ENCODE measurements around the gene BHLHE23.

The BHLHE23 gene

DNA sequence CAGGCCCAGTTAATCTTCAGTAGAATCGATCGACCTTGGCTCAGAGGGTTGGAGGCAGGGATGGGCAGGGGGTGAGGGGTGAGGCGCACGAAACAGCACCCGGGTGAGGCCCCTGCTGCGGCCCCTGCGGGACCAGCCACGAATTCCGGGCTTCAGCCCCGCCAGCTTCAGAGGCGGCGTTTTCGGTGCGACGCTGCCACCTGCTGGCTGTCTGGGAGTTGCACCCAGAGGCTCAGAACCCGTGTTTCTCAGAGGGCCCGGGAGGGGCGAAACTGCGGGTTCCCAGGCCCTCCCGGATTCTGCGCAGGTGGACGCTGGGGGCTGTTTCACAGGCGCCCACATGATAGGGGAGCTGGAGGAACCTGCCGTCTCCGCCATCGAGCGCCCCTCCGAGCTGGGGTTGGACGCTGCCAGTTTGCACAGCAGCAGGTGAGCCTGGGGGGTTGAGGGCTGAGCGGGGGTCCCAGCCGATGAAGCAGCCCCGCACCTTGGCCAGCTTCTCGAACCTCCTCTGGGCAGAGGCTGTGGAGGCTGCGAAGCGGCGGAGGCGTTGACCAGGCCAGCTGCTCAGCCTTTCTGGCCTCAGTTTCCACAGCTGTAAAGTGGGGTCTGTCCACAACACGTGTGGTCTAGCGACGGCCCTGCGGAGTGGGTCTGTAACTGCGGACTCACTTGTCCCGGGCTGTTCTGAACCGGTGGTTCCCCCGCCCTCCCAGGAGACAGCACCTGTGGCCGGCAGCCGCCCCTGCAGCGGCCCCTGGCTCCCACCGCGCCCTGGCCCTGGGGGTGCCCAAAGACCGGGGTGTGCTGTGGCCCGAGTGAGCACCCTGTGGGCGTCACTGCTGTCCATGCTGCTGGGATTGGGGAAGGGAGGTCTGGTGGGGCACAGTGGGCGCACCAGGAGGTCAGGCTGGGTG lies 2.5 kb upstream of the BHLHE23 start:
- DNase-seq (ENCODE audit: low spot score) = peak; percentile 95

DNA sequence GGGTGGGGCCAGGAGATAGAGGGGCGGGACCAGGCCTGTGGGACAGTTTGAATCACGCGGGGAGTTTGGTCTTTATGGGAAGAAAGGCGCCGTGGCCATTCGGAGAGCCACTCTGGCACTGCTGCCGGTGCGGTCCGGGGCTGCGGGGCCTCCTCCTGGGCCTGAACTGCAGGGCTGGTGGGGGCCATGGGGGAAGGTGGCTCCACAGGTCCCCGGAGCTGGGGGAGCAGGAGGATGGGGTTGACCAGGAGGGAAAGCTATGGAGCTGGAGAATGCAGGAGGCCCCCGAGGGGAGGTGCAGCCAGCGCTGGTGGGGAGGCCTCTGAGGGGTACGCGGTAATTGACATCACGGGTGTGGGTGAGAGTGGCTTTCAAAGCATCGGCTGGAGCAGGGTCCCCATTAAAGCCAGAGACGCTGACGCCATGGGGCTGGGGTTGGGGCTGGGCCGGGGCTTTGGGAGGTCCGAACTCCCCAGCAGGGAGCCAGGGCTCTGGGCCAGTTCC lies 1.8 kb upstream of the BHLHE23 start:
- DNase-seq (ENCODE audit: low spot score) = no peak

- no peak for DNase-seq (ENCODE audit: low spot score)
These were observed 1.1 kb upstream of the BHLHE23 start for GRCh38 chr20:63007646-63008488.

- DNase-seq (ENCODE audit: low spot score) = no peak
These were observed 539 bp upstream of the BHLHE23 start for GRCh38 chr20:63007360-63007645.

DNA sequence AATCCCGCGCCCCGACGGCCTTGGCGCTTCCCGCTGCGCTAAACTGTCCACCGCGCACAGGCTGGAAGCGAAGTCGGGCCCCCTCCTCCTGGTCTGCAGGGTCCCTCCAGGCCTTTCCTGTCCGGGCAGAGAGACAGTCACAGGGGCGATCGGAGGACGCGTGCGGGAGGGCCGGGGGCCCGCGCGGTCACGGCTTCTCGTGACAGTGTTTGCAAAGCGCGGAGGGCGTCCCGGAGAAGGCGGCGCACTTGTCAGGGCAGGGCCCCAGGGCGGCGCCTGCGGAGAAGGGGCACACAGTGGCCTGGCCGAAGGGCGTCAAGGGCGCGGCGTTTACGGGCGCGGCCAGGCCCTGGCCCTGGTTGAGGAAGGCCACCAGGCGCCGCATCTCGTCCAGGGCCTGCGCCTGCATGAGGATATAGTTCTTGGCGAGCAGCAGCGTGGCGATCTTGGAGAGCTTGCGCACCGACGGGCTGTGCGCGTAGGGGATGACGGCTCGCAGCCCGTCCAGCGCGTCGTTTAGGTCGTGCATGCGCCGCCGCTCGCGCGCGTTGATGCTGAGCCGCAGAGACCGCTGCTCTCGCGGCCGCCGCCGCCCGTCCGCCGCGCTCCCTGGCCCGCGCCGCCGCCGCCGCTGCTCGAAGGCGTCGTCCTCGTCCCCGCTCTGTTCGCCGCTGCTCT lies 763 bp downstream of the BHLHE23 start:
- DNase-seq (ENCODE audit: low spot score) = no peak

DNA sequence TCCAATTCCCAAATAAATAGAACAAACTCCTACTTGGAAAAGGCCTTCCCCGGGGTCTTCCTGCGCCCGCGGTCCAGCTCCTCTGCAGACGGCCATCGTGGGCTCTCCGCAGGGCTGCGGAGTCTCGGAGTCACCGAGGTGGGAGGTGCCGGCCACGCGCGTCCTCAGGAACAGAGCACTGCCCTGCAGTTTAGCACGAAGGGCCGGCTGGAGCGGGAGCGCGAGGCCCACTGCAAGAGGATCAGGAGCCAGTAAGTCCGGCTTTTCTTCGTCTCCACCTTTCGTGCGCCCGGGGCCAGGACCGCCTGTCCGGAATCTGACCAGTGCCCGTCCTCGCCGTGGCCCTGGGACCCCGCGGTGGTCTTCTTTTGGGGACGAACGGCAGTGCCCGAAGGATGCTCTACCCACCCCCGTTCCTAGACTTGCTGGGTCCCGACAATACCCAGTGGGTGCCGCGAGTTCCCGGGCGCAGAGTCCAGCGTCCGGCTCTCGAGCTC lies 1.4 kb downstream of the BHLHE23 start:
- no peak for DNase-seq (ENCODE audit: low spot score)

GRCh38 chr20:63004607-63005364 lies 2.0 kb downstream of the BHLHE23 start:
- no peak for DNase-seq (ENCODE audit: low spot score)

DNA sequence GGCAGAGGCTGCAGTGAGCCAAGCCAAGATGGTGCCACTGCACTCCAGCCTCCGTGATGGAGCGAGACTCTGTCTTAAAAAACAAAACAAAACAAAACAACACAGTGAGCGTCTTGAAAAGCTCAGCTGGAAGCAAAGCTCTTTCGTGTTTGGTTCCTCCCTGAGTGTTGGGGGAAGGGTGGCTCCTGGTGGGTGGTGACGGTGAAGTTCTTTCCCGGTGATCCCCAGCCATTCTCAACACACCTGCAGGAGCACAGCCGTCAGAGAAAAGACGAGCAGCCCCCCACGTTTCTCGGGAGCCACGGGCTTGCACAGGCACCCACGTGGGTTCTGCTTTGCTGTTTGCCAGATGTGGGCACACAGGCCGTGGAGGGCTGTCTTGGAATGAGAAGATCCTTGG lies 3.2 kb downstream of the BHLHE23 start:
- DNase-seq (ENCODE audit: low spot score) = no peak

DNA sequence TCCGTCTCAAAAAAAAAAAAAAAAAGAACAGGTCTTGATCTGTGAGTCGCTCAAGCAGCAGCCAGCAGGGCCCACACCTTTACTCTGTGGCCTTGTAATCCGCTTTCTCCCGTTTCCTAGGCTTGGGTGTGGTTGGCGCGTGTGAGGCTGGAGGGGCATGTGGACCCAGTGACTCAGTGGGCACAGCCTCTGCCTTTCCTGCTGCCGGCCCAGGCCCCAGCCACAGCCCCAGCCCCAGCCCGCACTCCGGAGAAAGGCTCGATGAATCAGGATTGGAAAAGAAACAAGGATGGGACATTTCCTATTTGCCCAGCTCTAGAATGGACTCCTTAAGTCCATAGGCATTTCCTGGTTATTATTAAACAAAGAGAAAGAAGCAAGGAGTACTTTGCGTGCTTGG lies 4.3 kb downstream of the BHLHE23 start:
- no peak for DNase-seq (ENCODE audit: low spot score)

DNA sequence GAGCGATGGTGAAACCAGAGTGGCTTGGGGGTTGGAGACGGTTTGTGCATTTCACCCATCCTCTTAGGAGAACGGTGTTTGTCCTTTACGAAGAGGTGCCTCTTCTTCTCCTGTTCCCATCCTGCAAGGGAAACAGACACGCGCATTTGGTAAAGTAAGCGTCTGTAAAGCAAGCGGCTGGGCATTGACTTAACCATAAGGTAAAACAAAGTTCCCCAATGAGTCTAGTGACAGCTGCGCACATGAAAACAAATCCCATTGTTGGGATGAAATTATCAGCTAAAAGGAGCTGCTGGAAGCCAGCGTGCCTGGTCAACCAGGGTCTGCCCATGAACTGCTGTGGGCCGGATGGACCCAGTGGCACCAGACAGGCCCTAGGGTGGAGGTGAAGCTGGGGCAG lies 5.8 kb downstream of the BHLHE23 start:
- no peak for DNase-seq (ENCODE audit: low spot score)

DNA sequence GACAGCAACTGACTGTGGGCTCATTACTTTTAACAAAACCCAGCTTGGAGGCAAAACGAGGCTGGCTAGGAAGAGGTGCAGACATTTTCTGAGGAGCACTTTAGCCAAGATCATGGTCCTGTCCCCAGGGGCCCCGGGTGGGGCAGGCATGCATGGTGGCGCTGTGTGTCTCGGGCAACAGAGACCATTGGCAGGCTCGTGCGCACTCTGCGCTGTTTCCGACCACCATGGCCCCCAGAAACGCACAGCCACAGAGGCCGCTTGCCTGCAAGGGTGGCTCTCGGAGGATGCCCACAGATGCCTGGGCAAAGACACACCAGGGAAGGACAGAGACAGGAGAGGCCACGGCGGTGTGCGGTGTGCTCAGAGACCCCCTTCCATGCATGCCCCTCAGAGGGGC lies 6.7 kb downstream of the BHLHE23 start:
- DNase-seq (ENCODE audit: low spot score) = no peak

GRCh38 chr20:62999580-62999979 lies 7.2 kb downstream of the BHLHE23 start:
- DNase-seq (ENCODE audit: low spot score) = no peak

DNA sequence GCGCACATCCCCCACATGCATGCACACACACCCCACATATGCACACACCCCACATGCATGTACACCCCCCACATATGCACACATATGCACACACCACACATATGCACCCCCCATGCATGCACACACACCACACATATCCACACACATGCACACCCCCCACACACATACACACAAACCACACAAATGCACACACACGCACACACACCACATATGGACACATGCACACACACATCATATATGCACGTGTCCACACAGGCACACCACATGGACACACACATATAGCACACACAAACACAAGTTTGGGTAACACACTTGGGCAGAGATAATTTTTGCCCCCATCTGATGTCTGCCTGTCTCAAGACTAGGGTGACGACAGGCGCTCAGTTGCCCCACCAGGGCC lies 8.3 kb downstream of the BHLHE23 start:
- DNase-seq (ENCODE audit: low spot score) = no peak

GRCh38 chr20:62997417-62998035 lies 9.2 kb downstream of the BHLHE23 start:
- no peak for DNase-seq (ENCODE audit: low spot score)

- DNase-seq (ENCODE audit: low spot score) = no peak
These were observed 10.2 kb downstream of the BHLHE23 start for GRCh38 chr20:62996596-62996982.

DNA sequence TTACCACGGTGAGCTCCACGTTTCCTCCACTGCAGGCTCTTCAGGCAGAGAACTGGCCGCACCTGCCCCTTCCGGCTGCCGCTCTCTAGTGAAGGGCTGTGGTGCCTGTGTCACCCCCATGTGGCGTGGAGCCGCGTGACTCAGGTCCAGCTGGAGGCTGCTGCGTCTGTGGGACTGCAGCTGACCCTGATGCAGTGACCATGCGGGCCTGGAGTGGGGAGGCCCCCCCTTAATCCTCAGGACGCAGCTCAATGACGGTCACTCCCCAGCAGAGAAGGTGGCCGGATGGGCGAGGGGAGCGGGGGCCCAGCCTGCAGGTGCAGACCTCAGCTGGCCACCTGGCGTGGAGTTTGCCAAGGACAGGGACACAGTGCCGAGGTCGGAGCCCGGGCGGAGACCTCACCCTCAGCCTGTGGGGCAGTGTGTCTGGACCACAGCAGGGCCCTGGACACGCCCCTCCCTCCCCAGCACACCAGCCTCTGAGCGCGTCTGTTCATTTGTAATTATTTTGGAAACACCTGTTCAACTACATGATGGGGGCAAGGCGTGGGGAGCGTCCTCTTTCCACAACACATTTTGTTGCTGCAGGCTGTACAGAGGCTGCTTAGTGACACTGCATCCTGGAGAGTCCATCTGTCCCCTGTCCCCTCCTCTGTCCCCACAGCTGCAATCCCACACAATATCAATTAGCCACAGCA lies 10.7 kb downstream of the BHLHE23 start:
- DNase-seq (ENCODE audit: low spot score) = no peak

DNA sequence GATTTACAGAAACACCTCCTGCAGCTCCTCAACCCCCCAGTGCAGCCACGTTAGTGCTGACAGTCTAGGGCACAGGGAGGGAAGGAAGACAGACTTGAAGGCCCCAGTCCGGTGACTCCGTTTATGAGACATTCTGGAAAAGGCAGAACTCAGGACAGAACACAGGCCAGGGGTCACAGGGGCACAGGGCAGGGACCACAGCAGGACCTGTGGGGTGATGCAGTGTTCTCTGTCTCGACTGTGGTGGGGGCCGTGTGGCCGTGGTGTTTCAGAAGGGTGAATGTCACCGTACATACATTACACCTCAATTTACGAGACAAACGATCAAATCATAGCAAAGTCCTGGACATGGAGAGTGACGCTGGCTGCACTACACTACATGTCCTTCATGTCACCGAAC lies 11.3 kb downstream of the BHLHE23 start:
- DNase-seq (ENCODE audit: low spot score) = no peak

- DNase-seq (ENCODE audit: low spot score) = no peak
These were observed 11.9 kb downstream of the BHLHE23 start for GRCh38 chr20:62994869-62995281.

DNA sequence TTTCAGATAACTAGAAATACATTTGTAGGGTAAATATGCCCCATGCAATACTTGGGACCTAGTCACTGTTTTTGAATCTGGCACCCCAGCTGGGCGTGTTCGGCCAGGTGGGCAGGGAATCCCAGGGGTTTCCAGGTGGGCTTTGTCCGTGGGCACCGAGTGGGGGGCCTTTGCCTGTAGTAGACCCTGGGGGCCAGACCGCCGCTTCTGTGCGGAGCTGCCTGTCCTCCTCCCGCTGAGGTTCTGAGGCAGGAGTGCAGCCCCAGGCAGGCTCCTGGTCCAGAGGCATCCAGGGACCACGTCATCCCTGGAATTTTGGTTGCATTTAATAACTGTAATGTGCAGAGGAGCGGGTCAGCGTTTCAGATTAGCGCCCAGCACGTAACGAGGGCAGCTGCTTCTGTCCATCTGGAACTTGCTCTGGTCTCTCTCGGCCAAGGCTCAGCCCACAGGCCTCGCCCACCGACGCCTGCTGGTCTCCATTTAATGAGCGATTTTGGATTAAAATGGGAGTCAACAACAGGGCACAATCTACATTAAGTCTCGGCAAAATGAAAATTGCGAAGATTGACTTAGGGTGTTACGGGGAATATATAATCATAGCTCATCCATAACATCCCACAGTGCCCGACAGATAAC lies 12.8 kb downstream of the BHLHE23 start:
- no peak for DNase-seq (ENCODE audit: low spot score)

GRCh38 chr20:62991863-62992262 lies 14.9 kb downstream of the BHLHE23 start:
- no peak for DNase-seq (ENCODE audit: low spot score)
